Mesothelial cell of epicardium (in vitro differentiated cells): ENCODE measurements around the gene DNAJC11. TPM values are rescaled to one million over a fixed set of nuclear protein-coding genes. Genes with fewer than 3 reads are reported as not detected.

Experiments
- DNase-seq, 2 experiments: peaks; one replicate each; pipeline ENCODE4 v3.0.0; 2021; ENCODE audit warnings: low spot score in 2 of 2; ENCODE audit not compliant: unreplicated experiment in 2 of 2
- H3K27ac Mint-ChIP-seq: 2 replicates; pipeline ENCODE4 v1.8.0; 2021; ENCODE audit warnings: mixed read lengths
- H3K27me3 Mint-ChIP-seq: 2 replicates; pipeline ENCODE4 v1.8.0; 2021; ENCODE audit warnings: low read depth, mixed read lengths
- H3K36me3 Mint-ChIP-seq: 2 replicates; pipeline ENCODE4 v1.8.0; 2021; ENCODE audit warnings: mixed read lengths
- H3K4me1 Mint-ChIP-seq: 2 replicates; pipeline ENCODE4 v1.8.0; 2021; ENCODE audit warnings: mixed read lengths
- H3K4me3 Mint-ChIP-seq: 2 replicates; pipeline ENCODE4 v1.8.0; 2021; ENCODE audit warnings: mild to moderate bottlenecking, moderate library complexity, mixed read lengths
- H3K9me3 Mint-ChIP-seq: 2 replicates; pipeline ENCODE4 v1.8.0; 2021; ENCODE audit warnings: mixed read lengths
- CTCF ChIP-seq: fragments of 200-600 bp; sonication (generic); IDR thresholded peaks from one replicate; pipeline ENCODE4 v1.5.0; 2021; ENCODE audit warnings: antibody characterized with exemption; ENCODE audit not compliant: unreplicated experiment
- total RNA-seq: library from RNA; stranded (reverse); gene quantifications from 3 replicates; pipeline ENCODE4 v1.2.1, GENCODE V29; 2021

Gene DNAJC11
- total RNA-seq, 1 donor from 2014 or later: 63.4 TPM

DNA sequence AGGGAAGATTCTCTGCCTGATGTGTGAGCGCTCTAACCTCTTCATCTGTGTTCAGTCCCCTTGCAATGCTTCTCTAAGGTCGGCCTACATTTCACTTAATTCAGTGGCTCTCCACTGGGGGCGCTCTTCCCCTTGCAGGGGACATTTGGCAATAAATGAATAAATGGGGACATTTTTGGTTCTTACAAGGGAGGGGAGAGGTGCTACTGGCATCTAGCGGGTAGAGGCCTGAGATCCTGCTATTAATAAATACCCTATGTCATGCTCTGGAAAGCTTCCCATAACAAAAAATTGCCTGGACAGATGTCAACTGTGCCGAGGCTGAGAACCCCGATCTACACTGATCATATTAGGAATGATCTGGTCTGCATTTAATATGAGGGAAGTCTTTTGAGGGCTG is 25.9 kb upstream of the DNAJC11 start:
- peak in 1 of 2 experiments; percentile 53 for DNase-seq
- no peaks in the 10 kb centered on the region for H3K9me3 Mint-ChIP-seq
- no peak overlapping the region for H3K4me3 Mint-ChIP-seq
- TF ChIP-seq CTCF: peak; percentile 88
- no peak overlapping the region for H3K27ac Mint-ChIP-seq
- no peaks in the 10 kb centered on the region for H3K36me3 Mint-ChIP-seq
- peaks cover 11% of the 10 kb centered on the region for H3K27me3 Mint-ChIP-seq
- H3K4me1 Mint-ChIP-seq: peaks cover 12% of the 10 kb centered on the region

DNA sequence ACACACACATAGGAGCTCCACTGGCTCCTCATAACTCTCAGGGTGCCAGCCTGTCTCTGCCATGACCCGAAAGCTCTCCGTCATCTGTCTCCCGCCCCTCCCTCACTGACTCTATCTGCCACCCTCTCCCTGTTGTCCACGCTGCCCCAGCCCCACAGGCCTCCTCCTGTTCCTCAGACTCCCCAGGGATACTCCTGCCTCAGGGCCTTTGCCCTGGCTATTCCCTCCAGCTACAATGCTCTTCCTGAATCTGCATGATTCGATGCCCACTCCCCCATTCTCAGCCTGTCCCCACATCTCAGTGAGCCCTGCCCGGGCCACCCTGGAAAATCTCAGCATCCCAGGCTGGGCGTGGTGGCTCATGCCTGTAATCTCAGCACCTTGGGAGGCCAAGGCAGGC is 24.6 kb upstream of the DNAJC11 start:
- Mint-ChIP-seq H3K4me1 (peaks cover 12% of the 10 kb centered on the region), H3K27me3 (peaks cover 11% of the 10 kb centered on the region), H3K27ac (no peak overlapping the region), H3K4me3 (no peak overlapping the region), H3K36me3 (no peaks in the 10 kb centered on the region), H3K9me3 (no peaks in the 10 kb centered on the region)
- no peak for DNase-seq
- no peak for TF ChIP-seq CTCF

DNA sequence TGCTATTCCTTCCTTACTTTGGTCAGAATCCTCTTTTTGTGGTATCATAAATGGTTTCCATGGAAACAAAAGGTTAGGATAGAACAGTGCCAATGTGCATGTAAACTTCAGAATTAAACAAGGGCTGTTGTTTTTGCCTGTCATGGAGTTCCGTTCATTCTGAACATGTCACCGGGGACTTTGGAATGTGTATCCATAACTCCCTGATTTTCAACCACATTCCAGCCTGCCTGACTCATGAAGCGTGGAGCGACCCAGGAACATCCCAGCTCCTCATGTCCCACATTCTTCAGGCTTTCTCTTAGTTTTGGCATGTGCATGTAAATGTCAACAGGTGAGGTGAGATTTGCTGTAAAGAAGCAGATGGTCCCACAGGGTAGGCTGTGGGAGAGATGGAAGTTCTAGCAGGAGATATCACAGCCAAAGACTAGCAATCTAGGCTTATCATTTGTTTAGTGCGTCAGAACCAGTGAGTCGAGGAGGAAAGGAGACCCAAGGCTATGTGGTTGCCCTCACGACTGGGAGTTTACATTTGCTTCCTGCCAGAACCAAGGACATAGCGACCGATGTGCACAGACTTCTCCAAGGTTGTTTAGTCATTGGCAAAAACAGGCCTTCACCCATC is 23.0 kb upstream of the DNAJC11 start:
- DNase-seq: no peak
- Mint-ChIP-seq H3K4me1 (peaks cover 12% of the 10 kb centered on the region), H3K36me3 (no peaks in the 10 kb centered on the region), H3K27me3 (no peaks in the 10 kb centered on the region), H3K4me3 (no peak overlapping the region), H3K27ac (peak overlapping the region; percentile 80), H3K9me3 (no peaks in the 10 kb centered on the region)
- no peak for TF ChIP-seq CTCF

- H3K27me3 Mint-ChIP-seq: peaks cover 2% of the 10 kb centered on the region
- peaks cover 12% of the 10 kb centered on the region for H3K4me1 Mint-ChIP-seq
- H3K4me3 Mint-ChIP-seq: no peak overlapping the region
- no peaks in the 10 kb centered on the region for H3K9me3 Mint-ChIP-seq
- no peaks in the 10 kb centered on the region for H3K36me3 Mint-ChIP-seq
- DNase-seq: no peak
- peak overlapping the region; percentile 80 for H3K27ac Mint-ChIP-seq
- TF ChIP-seq CTCF: no peak
These were observed 22.2 kb upstream of the DNAJC11 start for GRCh38 chr1:6723621-6724428.

DNA sequence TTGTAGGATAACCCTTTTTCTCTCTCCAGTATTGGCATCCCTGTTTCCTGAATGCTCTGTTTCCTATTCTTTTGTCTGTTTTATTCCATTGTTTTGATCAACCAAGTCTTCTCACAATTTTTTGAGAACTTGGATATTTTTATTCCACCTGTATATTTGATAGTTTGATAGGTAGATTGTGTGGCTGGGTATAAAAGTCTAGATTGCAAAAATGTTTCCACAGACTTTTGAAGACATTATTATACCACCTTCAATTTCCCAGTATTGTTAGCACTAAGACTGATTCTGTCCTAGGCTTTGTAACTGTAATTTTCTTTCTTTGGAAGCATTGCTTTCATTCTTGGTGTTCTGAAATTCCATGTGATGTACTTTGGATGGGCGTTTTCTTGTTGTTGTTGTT is 9.6 kb upstream of the DNAJC11 start:
- no peak for TF ChIP-seq CTCF
- no peaks in the 10 kb centered on the region for H3K36me3 Mint-ChIP-seq
- DNase-seq: no peak
- peaks cover 14% of the 10 kb centered on the region for H3K9me3 Mint-ChIP-seq
- no peak overlapping the region for H3K27ac Mint-ChIP-seq
- no peaks in the 10 kb centered on the region for H3K4me1 Mint-ChIP-seq
- H3K27me3 Mint-ChIP-seq: peaks cover 31% of the 10 kb centered on the region
- H3K4me3 Mint-ChIP-seq: no peak overlapping the region
